ENCODE data around the gene NATD1.
"Not testable (repeated sequence)": the region's sequence is repeated elsewhere in the genome, so short reads cannot be mapped to it uniquely, and the experiment has no call there.

NATD1 gene

GRCh38 chr17:21243516-21244303 is 9.5 kb downstream of the NATD1 start:
- no peak for DNase-seq

- DNase-seq = no peak
Observed at GRCh38 chr17:21242780-21243515, 10.3 kb downstream of the NATD1 start.

- DNase-seq = no peak
Observed at GRCh38 chr17:21242026-21242697, 11.0 kb downstream of the NATD1 start.

- no peak for DNase-seq
Observed at GRCh38 chr17:21241564-21241963, 11.6 kb downstream of the NATD1 start.

- no peak for DNase-seq
Observed at GRCh38 chr17:21240369-21241055, 12.7 kb downstream of the NATD1 start.

- no peak for DNase-seq
Observed at GRCh38 chr17:21239680-21240368, 13.4 kb downstream of the NATD1 start.

- no peak for DNase-seq
Observed at GRCh38 chr17:21235921-21236320, 17.3 kb downstream of the NATD1 start.

- DNase-seq = no peak
Observed at GRCh38 chr17:21233581-21234347, 19.4 kb downstream of the NATD1 start.

- DNase-seq = no peak
Observed at GRCh38 chr17:21232033-21232749, 21.0 kb downstream of the NATD1 start.

GRCh38 chr17:21231533-21231932 is 21.7 kb downstream of the NATD1 start:
- DNase-seq = no peak

- no peak for DNase-seq
Observed at GRCh38 chr17:21228845-21229244, 24.4 kb downstream of the NATD1 start.

- DNase-seq = no peak
Observed at GRCh38 chr17:21228111-21228510, 25.1 kb downstream of the NATD1 start.

GRCh38 chr17:21227277-21227676 is 25.9 kb downstream of the NATD1 start:
- not testable (repeated sequence) for DNase-seq

GRCh38 chr17:21223086-21223485 is 30.1 kb downstream of the NATD1 start:
- DNase-seq = no peak

GRCh38 chr17:21218831-21219380 is 34.3 kb downstream of the NATD1 start:
- no peak for DNase-seq

GRCh38 chr17:21218101-21218500 is 35.1 kb downstream of the NATD1 start:
- DNase-seq = no peak

- DNase-seq = no peak
Observed at GRCh38 chr17:21217346-21217745, 35.9 kb downstream of the NATD1 start.

GRCh38 chr17:21215935-21216334 is 37.3 kb downstream of the NATD1 start:
- no peak for DNase-seq

GRCh38 chr17:21214777-21215541 is 38.3 kb downstream of the NATD1 start:
- DNase-seq = no peak

All from SHP77 treated with DMSO at 0.1 percent for 48 hours (cell line).